GM13976 (cell line): Measurements from ENCODE around the gene EEIG1.

Experiments
- DNase-seq: peaks from one replicate; pipeline ENCODE4 v3.0.0; 2012; ENCODE audit warnings: low spot score
- in situ Hi-C: fragments of 300-500 bp; cut with MboI; formaldehyde crosslinking; loops from one replicate; pipeline ENCODE4 v1.12.0; 2022; ENCODE audit warnings: low sequenced_read_pairs, mixed read lengths, inconsistent platforms; ENCODE audit not compliant: unreplicated experiment
- TF ChIP-seq, protein P1 (sequence below): IDR thresholded peaks from 2 replicates; pipeline ENCODE4 v1.5.1; 2012; ENCODE audit warnings: borderline replicate concordance, mild to moderate bottlenecking; ENCODE audit not compliant: insufficient read depth; ENCODE audit errors: extremely low read depth, missing control alignments, control extremely low read depth

EEIG1 gene

DNA sequence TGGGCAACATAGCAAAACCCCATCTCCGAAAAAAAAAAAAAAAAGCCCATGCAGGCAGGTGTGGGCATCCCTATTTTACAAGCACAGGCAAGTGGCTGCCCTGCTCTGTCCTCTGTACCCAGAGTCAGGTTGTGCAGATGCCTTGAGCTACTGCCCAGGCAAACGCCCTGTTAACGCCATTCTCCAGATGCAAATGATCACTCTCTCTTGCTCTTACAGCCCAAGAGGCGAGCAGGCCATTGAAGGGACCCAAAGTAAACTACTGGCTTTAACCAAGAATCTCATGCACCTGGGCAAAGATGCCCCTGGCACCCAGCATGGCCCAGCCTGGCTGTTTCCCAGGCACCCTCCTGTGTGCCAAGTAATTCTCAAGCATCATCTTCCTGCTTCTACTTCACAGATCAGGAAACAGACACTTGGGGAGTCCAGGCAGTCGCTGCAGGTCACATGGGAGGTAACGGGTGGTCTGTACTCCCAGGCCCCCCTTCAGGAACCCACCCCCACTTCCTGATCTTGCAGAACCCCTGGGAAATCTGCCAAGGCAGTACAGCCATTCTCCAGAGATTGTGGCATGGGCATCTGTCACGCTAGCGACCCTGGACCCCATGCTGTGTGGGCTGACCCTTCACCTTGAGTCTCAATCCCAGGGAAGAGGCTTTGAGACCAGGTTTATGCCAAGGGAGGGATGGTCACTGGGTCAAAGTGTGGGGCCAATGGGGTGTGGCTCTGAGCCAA lies 14.2 kb downstream of the EEIG1 start:
- DNase-seq, result no peak
- TF ChIP-seq, protein P1, sequence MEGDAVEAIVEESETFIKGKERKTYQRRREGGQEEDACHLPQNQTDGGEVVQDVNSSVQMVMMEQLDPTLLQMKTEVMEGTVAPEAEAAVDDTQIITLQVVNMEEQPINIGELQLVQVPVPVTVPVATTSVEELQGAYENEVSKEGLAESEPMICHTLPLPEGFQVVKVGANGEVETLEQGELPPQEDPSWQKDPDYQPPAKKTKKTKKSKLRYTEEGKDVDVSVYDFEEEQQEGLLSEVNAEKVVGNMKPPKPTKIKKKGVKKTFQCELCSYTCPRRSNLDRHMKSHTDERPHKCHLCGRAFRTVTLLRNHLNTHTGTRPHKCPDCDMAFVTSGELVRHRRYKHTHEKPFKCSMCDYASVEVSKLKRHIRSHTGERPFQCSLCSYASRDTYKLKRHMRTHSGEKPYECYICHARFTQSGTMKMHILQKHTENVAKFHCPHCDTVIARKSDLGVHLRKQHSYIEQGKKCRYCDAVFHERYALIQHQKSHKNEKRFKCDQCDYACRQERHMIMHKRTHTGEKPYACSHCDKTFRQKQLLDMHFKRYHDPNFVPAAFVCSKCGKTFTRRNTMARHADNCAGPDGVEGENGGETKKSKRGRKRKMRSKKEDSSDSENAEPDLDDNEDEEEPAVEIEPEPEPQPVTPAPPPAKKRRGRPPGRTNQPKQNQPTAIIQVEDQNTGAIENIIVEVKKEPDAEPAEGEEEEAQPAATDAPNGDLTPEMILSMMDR, result no peak
- in situ Hi-C loops, result no loop called here

GRCh38 chr9:127965953-127966352 lies 14.8 kb downstream of the EEIG1 start:
- DNase-seq, result no peak
- TF ChIP-seq, protein P1, result no peak
- in situ Hi-C loops, result no loop called here

- in situ Hi-C loops, result no loop called here
- DNase-seq, result no peak
- TF ChIP-seq, protein P1, result no peak
Observed at GRCh38 chr9:127963359-127964064, 17.3 kb downstream of the EEIG1 start.

- TF ChIP-seq, protein P1, result no peak
- in situ Hi-C loops, result no loop called here
- no peak for DNase-seq
Observed at GRCh38 chr9:127963041-127963358, 17.8 kb downstream of the EEIG1 start.

DNA sequence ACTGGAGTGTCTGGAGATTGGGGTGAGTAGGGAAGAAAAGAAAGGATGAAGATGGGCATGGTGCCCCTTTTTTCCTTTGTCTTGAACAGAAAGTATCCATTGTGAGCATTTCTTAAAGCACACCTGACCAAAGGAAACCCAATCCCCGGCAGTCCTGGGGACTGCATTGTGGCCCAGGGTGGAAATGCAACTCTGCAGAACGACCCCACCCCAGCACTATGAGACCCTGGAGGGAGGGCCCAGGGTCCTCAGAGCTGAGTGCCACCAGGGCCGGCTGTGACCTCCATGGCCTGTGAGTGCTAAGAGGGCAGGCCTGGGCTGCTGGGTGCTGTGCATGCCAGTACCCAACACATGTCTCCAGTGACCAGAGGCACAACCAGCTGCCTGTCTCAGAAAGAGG lies 18.5 kb downstream of the EEIG1 start:
- in situ Hi-C loops, result no loop called here
- TF ChIP-seq, protein P1, result no peak
- no peak for DNase-seq

DNA sequence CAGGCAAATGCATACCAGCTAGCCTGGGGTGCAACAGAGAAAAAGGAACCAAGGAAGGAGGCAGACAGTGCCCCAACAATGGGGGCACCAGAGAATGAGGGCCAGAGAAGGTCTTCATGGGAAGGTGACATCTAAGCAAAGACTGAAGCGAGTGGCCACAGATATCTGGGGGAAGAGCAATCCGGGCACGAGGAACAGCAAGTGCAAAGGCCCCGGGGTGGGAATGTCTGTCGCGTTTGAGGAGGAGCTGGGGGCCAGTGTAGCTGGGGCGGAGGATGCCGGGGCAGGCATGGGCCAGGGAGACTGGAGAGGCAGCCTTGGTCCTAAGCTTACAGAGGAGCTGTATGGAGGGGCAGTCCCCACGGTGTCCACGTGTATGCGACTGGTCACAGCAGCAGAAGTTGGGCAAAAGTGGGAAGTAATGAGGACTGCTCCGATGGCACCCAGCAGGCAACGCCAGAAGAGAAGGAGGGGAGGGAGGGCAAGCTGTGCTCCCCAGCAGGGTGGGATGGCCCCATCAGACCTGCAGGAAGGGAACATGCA lies 19.1 kb downstream of the EEIG1 start:
- no peak for DNase-seq
- in situ Hi-C loops, result no loop called here
- TF ChIP-seq, protein P1, result no peak
